Measurements from ENCODE around the gene MPP3. TPM values are rescaled to one million over a fixed set of nuclear protein-coding genes. Genes with fewer than 3 reads are reported as not detected.

The MPP3 gene
- total and polyA plus RNA-seq, 9 of the 15 experiments (the other 6 are each of a cell fraction or from before 2014, with no cell fraction given): 0.41 to 10.4 (median 4.5) TPM

DNA sequence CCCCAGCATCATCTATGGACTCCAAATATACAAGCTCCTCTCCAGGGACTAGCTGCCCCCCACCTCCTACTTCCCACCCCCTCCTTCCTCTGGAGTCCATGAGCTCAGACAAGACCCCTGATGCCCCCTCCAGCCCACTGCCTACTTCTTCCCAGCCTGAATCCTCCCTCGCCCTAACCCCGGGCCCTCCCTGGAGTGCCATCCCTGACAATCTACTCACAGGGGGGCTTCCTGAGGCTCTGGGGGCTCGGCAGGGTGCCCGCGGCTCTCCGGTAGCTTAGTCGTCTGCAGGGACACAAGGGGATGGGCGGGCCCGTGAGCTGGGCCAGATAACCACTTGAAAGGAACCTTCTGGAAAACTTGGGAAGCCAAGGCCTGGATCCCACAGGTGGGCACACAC is 15.1 kb downstream of the MPP3 start (continued):
- TF ChIP-seq IRF2 (CRISPR knock-in tag; IDR thresholded peaks at IDR 0.05): no peak
- no peak for TF ChIP-seq ZNF133 (CRISPR knock-in tag; IDR thresholded peaks at IDR 0.05)
- no peak for TF ChIP-seq NCOA1 (IDR thresholded peaks at IDR 0.05; ENCODE audit: low read depth)
- TF ChIP-seq, protein P1, sequence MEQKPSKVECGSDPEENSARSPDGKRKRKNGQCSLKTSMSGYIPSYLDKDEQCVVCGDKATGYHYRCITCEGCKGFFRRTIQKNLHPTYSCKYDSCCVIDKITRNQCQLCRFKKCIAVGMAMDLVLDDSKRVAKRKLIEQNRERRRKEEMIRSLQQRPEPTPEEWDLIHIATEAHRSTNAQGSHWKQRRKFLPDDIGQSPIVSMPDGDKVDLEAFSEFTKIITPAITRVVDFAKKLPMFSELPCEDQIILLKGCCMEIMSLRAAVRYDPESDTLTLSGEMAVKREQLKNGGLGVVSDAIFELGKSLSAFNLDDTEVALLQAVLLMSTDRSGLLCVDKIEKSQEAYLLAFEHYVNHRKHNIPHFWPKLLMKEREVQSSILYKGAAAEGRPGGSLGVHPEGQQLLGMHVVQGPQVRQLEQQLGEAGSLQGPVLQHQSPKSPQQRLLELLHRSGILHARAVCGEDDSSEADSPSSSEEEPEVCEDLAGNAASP (IDR thresholded peaks at IDR 0.05): no peak
- TF ChIP-seq NFE2L1 (tag; IDR thresholded peaks at IDR 0.05; ENCODE audit: borderline replicate concordance, low read depth): no peak
- TF ChIP-seq, protein P2, sequence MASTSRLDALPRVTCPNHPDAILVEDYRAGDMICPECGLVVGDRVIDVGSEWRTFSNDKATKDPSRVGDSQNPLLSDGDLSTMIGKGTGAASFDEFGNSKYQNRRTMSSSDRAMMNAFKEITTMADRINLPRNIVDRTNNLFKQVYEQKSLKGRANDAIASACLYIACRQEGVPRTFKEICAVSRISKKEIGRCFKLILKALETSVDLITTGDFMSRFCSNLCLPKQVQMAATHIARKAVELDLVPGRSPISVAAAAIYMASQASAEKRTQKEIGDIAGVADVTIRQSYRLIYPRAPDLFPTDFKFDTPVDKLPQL (IDR thresholded peaks at IDR 0.05; ENCODE audit: extremely low read depth, insufficient read length): no peak
- no peak for TF ChIP-seq MTF1 (CRISPR knock-in tag; IDR thresholded peaks at IDR 0.05; ENCODE audit: borderline replicate concordance)

All from K562 (cell line).